Kidney glomerular epithelial cell (primary cell): Measurements from ENCODE around the gene SERPINE1.

ENCODE experiments used
- DNase-seq: peaks from one replicate; lab custom pipeline; 2025; lab: John Stamatoyannopoulos, UW

SERPINE1 gene

DNA sequence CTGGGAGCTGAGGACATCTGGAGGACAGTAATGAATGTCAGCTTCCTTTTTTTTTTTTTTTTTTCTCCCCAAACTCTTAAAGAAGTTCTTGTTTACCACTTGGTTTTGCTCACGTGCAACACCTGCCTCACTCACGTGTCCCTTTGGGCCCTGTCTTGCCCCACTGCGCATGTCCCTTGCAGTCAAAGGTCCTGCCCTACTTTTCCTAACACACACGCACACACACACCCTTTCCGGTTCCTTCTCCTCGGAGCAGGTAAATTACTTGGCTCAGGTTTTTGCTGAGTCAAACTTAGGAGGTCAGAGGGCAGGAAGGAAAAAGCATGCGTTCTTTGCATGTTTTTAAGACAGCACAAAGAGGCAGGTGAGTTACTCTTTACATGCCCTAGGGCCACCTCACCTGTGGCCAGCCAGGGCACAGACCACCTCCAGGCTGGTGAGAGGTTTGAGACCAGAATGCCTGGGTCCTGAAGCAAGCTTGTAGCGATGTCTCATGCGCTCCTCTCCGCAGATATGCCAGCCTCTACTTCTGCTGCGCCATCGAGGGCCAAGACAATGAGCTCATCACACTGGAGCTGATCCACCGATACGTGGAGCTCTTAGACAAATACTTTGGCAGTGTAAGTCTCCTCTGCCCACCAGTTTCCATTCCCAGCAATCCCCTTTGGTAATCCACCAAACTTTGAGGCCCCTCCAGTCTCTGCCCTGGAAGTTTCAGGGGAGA lies 30.1 kb downstream of the SERPINE1 start:
- DNase-seq: no peak

DNA sequence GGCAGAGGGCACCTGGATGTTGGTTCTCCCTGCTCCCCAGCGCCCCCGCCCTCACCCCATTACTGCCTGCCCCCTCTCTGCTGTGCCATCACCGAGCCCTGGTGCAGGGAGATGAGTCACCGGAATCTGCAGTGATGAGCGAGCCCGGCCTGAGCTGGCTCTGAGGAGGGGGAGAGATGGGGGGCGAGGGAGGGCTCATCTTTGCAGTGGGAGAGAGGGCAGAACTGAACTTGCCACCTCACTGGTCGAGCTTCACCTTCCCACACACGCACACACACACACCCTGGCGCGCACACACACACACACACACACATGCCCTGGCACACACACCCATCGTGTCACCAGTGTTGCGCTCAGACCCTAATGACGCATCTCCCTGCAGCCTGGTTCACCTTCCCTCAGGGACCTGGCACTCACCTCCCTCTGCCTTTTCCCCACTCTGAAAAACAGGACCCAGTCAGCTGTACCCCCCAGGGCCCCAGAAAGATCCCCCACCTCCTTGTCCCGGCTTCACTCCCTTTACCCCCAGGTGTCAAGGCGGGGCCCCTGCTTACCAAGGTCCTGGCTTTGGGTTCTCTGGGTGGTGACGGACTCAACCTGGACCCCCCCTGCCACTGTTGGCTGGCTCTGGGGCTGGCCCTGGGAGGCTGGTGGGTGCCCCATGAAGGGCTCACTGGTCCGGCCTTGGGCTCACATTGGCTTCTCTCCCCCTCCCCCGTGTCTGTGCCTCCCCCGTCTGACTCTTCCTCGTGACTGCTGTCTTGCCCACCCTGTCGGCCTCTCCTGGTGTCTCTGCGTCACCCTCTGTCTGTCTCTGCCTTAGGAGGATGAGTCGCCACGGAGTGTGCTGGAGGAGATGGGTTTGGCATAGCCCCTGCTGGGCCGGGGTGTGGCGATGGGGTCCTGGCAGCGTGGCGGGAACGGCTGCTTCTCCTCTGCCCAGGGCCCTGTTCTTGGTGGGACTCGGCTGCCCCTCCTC lies 33.1 kb downstream of the SERPINE1 start:
- DNase-seq: no peak

DNA sequence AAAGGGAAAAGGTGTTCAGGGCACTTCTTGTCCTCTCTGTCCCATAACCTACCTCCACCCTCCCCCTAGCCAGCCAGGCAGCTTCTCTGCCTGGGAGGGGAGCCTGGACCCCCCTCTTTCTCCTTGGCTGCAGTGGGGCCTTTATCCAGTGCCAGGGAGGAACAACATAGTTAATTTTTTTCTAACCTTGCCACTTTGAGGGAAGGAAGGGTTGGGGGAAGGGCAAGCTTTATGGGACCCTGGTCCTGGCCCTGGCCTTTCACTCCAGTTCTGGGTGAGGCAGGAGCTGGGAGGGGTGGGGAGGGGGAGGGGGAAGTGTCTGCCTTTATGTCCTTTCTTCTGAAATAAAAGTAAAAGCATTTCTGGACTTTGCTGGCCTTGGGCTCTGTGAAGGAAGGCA lies 34.0 kb downstream of the SERPINE1 start:
- DNase-seq: no peak

DNA sequence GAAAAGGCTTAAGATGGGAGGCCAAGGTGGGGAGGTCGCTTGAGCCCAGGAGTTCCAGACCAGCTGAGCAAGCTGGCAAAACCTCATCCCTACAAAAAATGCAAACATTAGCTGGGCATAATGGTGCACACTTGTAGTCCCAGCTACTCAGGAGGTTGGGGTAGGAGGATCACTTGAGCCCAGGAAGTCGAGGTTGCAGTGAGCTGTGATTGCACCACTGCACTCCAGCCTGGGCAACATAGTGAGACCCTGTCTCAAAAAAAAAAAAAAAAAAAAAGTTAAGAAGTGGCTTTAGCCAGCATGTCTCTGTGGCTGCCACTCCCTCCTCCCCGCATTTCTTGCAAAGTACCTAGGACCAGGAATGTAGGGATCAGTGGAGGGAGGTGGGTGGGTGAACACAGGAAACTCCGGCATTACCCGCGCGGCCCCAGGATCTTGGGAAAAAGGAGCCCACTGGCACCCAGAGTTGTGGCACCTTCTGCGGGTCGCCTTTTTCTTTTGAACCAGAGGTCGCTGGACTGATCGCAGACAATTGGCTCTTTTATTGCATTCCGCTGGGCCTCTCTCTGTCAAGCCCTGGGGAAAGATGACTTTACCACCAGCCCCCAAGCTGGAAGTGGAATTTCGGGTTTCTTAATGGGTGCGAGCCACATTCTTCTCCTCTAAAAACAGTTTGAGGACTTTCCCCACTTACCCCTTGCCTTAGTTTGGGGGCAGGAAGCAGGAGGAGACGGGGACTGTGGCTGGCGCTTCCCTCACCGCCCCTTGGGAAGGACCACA lies 35.0 kb downstream of the SERPINE1 start:
- no peak for DNase-seq

DNA sequence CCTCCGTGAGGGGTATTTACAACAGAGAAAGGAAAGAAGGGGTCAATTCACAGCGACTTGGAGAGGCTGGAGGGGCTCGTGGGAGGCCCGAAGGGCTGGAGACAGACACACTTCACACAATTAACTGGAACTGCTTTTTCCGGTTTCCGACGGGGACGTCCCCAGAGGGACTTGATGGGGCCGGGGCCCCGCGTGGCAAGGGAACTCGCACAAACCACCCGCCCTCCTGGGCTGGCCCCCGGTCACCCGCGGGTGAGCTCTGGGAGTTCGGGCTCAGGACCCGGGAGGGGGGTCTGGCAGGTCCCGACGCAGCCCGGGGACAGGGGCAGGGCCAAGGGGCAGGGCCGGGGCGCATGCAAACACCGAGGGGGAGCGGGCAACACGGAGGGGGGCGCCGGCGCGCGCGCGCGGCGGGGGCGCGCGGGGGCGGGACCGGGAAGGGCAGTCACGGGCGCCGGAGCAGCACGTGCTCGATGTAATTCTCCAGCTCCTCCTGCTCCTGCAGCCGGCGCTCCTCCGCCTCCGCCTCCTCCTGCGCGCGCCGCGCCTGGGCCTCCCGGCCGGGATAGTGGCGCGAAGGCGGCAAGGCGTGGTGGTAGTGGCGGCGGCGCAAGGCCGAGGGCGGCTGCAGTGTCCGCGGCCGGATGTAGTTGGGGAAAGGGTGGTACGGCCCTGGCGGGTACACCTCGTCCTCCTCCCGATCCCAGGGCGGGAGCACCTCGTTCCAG lies 35.8 kb downstream of the SERPINE1 start:
- no peak for DNase-seq

DNA sequence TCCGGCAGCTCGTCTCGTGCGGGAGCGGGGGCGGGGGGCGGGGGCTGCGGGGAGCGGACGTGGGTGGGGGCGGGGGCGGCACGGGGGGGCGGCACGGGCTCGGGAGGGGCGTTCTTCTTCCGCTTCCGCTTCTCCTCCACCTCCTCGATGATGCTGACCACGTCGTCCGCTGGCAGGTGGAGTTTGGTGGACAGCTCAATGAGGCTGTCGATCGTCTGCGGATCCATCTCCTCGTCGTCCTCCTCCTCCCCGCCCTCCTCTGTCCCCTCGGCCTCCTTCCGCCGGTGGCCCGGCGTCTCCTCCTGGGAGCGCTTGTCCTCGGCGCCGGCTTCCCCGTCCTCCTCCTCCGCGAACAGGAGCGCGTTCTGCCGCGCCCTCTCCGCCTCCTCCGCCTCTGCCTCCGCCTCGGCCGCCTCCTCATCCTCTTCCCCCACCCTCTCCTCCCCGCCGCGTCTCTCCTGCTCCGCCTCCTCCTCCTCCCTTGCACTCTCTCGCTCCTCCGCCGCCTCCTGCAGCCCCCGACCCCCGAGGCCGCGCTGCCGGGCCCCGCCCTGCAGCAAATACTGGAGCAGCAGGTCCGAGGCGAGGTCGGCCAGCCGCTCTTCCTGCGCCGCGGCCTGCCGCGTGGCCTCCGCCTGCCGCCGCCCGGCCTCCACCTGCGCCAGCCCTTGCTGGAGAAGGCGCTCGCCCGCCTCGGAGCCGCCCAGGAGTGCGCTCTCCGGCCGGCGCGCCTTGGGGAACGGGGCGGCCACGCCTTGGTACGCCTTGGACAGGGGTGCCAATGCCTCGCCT lies 36.6 kb downstream of the SERPINE1 start:
- DNase-seq: no peak

DNA sequence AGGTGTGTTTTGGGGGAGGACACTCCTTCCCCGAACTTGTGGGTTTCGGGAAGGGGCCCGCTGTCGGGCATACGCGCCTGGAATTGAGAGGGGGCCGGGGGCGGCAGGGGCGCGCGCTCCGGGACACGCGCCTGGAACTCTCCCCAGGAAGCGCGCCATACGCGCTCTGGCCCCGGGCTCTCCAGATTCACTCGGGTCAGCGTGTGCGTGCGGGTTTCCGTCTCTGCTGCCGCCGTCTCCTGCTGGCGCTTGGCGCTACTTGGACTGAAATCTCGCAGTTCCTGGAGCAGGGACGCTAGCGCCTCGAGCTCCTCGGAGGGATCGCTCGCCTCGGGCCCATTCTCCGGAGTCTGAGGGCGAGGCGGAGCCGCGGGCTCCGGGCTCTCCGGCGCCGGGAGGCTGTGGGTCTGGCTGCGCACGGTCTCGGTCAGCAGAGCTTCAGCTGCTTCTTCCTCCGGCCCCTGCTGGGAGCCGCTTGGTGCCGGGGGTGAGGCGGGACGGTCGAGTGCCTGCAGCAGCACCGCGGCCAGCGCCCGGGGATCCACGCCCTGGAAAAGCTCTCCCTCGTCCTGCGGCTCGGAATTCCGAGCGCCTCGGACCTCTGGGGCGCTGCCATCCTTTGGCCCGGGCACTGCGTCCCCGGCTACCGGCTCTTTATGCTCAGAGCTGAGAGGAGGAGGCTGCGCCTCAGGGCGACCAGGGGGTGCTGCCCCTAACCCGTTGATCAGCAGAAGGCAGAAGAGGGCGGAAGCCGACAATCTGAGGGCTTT lies 37.4 kb downstream of the SERPINE1 start:
- DNase-seq: peak; percentile 54

DNA sequence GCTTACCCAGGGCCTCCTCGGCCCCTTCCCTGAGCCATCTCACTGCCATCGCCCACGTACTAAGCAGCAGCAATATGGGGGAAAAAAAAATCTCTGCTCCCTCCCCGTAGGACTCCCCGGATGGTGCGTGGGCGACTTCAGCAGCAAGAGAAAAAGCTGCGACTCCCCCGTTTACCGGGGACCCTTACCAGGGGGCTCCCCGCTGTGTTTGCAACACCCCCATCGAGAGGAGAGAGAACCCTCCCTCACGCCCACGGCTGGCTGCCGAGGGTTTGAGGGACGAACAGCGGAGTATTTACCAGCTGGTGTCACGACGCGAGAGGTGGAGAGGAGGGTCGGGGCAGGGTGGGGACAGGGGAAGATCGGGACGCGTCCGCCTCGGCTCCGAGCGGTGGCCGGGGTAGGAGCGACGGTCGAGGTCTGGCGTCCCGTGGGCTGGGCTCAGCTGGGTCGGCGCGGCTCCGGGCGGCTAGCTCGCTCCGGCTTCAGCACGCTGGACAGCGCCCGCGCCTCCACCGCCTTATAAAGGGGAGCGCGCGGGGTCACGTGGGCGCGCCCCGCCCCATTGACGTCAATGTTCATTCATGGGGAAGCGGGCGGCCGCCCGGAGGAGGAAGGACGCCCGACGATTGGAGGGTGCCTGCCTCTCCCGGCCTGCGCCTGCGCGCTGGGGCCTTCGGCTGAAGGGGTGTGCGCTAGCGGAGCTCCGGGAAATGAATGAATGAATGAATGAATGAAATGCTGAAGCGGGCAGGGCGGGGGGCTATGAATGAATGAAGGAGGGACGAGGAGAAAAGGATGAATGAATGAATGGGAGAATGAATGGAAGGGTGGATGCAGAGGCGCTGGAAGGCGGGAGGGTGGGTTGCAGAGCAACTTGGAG lies 38.4 kb downstream of the SERPINE1 start, which contains the start of gene VGF:
VGF (minus strand) TSS at position 495 of the 883 bp plus-strand sequence. CDS start 726 bp downstream, outside the sequence.
- peak; percentile 86 for DNase-seq

DNA sequence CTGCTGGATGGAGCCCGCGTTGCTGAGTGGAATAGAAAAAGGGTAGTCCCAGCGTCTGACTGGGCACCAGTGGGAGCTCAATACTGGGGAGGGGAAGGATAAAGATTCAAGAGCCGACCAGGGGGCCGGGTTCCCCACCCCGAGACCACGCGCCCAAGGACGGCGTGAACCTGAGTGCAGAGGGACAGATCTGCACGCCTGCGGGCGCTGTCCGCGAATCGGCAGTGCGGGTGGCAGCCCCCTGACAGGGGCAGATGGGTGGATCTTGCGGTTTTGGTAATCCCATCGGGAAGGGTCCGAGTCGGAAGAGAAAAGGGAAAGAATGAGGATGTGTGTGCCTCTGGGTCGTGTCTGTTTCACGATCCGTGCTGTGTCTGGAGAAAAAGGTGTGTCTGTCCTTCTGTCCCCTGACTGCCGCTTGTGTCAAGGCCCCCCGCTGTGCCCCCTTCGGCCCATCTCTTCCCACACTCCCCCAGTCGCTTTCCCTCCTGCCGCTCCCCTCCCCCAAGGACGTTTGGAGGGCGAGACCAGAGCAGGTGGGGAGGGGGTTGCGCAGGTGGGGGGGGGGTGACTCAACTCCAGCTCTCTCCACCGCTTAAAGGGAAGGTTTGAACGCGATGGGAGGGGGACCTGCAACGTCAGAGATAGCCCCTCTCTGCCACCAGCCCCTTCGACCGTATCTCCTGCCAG lies 39.2 kb downstream of the SERPINE1 start:
- DNase-seq: no peak

DNA sequence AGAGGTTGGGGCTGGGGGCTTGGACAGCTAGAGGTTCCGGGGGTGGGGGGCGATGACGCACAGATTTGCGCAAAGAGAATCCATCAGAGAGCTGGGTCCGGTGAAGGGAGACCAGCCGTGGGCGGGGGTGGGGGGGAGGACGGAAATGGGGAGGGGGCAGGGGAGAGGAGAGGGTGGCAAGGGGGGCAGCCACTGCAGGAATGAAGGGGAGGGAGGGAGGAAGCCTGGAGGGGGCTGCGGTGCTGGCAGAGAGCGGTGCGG lies 39.7 kb downstream of the SERPINE1 start:
- DNase-seq: no peak

DNA sequence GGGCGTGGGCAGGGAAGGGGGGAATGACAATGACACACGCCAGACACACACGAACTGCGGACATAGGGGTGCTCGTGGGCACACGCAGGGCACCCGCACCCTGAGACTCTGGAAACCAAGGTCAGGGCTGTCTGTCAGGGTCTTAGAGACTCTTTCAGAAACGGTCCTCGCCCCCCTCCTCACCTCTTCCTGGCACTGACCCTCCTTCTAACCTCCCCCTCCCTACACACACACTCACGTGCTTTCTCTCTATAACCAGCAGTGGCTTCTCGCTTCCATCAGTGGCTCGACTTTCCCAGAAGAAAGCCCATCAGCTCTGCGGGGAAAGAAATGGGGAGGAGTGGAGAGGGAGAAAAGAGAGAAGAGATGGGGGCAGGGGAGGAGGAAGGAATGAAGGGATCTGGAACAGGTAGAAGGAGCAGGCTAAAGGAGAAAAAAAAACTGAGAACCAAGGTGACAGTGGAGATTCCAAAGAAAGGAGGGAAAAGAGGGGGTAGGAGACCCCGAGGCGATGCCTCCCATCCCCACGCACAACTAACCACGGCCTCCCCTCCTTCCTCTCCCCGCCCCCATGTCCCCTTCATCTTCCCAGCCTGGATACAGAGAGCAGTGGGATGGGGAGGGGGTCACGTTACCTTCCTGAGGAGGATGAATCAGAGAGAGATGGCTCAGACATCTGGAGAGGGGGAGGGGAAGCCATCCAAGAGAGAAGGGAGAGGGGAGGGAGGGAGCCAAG lies 40.2 kb downstream of the SERPINE1 start:
- DNase-seq: no peak

DNA sequence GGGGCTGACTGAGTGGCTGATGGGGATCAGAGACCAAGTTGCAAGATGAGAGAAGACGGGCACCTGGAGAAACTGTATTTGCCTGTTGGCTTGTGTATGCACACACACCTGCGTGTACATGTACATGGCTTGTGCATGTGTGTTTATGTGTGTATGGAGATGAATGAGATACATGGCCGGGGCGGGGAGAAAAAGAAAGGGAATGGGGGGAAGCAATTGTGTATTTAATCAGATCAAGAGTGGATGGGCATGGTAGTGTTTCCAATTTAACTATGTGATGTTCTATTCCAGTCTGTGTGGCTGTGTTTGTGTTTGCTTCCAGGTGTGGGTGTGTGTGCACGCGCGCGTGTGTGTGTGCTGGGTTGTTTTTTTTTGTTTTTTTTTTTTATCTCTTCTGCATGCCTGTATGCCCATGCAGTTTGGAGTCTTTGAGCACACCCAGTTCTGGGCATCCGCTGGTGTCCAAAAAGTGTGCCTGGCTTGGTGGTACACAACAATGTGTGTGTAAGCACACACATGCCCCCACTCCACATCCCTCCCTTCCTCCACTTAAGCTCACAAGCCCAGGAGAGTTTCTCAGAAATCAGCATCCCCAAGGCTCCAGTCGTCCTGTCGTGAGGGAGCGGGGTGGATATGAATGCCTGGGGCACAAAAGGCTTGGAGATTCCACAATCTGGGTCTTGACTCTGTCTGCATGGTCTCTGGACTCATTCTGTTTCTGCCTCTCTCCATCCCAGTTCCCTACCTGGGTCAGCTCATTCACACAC lies 40.9 kb downstream of the SERPINE1 start:
- DNase-seq: no peak

DNA sequence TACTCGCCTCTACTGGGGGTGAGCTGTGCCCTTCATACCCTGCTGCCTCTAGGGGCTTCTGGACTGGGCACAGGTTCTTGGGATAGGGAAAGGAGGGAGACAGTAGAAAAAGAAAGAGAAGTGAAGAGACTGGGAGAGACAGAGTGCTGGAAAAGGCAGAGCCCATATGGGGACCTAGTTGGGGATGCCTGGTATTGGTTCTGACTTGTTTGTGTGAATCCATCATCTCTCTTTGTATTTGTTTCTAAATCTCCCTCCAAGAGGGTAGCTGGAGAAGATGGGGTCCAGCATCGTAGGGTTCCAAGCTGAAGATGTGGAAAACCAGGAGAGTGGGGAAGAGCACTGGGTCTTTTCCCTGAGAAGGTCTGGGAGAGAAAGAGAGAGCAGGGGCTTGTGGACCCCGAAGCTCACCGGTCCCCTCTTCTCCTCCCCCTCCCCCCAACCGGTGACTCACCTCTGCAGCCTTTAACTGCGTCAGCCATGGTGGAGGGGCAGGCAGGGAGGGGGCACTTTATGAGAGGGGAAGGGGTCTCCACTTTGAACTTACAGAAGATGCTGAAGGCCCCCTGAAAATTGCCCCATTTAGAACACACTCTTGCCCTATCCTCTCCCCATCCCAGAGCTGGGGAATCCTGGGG lies 41.6 kb downstream of the SERPINE1 start:
- DNase-seq: no peak

DNA sequence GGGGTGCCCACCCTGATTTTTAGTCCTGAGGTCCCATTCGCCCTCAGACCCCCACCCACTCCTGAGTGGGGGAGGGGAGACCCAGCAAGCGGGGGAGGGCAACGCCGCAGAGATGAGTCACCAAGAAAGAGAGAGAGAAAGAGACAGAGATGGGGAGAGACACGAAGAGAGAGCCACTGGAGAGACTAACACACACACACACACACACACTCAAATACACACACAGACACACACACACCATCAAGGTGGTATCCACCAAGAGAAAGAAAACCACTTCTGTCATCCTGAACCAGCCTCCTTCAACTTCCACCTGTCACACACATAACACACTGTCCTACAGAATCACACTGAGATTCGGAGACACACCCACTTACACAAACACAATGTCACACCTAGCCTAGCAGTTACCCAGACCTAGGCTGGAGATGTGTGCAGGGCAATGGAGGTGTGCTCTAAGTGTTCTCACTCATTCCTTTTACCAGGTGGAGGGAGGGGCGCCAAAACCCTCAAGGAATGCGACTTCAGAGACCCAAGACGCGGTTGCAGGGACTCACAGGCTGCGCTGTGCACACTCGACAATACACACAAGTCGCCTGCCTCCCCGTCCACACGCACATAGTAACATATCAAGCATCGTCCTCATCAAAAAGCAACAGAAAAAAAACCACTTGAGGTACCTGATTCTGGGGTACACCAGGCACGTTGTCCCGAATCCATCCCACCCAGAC lies 42.4 kb downstream of the SERPINE1 start:
- no peak for DNase-seq

DNA sequence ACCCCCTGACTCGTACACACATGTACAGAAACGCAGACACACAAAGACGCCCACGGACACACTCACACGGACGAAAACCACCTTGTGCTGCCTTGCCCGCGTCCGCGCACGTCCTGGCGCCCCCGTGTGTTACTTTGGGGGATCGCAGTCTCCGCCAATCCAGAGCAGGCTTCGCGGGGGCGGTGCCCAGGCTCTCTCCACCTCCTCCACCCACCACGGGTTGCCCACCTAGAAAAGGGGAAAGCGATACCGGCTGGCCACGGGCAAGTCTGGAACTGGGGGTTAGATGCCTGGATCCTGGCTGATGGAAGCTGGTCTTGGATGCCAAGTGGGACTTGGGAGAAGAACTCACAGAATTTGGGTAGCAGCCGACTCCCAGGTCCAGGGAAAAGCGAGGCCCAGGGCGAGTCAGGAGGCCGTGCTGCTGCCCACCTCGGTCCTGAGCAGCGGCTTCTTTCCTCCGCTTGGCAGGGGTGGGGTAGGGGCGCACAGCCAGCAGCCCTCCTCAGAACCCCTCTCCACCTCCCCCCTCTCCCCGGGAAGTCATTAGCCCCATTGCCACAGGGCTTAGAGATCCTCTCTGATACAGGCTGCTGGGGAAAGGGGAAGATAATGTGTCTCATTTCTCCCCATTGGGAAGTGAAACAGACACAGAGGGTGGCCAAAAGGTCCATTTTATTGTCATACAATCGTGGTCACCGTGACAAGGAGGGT lies 43.1 kb downstream of the SERPINE1 start:
- DNase-seq: peak; percentile 46
